ENCODE data around the gene HOXC4.

DNA sequence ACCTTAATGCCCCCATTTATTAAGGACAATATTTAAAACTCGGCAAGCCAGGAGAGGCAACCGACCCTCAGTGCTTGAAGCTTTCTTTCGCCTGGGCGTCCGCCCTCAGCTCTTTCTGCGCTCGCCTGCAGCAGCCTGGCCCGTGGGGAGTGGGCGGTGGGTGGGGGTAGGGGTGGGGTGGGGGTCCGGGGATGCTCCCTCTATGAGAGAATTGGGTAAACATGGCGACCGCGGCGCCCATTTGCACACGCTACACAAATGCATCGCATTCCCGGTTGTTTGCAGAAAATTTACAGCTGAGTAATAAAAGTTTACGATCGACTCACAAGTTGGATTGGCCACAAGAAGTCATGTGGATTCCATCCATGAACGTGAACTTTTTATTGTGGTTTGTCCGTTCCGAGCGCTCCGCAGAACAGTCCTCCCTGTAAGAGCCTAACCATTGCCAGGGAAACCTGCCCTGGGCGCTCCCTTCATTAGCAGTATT is 37.1 kb upstream of the HOXC4 start:
- TF ChIP-seq, protein P1, sequence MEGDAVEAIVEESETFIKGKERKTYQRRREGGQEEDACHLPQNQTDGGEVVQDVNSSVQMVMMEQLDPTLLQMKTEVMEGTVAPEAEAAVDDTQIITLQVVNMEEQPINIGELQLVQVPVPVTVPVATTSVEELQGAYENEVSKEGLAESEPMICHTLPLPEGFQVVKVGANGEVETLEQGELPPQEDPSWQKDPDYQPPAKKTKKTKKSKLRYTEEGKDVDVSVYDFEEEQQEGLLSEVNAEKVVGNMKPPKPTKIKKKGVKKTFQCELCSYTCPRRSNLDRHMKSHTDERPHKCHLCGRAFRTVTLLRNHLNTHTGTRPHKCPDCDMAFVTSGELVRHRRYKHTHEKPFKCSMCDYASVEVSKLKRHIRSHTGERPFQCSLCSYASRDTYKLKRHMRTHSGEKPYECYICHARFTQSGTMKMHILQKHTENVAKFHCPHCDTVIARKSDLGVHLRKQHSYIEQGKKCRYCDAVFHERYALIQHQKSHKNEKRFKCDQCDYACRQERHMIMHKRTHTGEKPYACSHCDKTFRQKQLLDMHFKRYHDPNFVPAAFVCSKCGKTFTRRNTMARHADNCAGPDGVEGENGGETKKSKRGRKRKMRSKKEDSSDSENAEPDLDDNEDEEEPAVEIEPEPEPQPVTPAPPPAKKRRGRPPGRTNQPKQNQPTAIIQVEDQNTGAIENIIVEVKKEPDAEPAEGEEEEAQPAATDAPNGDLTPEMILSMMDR (IDR thresholded peaks at IDR 0.05; ENCODE audit: low read depth, low read length), result no peak
- no peak for TF ChIP-seq EZH2phosphoT487 (IDR thresholded peaks at IDR 0.05; ENCODE audit: low read depth)
